Esophagus (tissue), 2 donors: Measurements from ENCODE around the gene RYR1. TPM values are rescaled to one million over a fixed set of nuclear protein-coding genes. Genes with fewer than 3 reads are reported as not detected.

Source experiments
- H3K27ac ChIP-seq, 2 donors: one replicate each; pipeline ENCODE4 v1.5.1; 2013; ENCODE audit warnings: low read depth in 2 of 2, mild to moderate bottlenecking in 2 of 2, inconsistent platforms in 1 of 2, low read length in 1 of 2, moderate library complexity in 1 of 2
- H3K27me3 ChIP-seq, 2 donors: one replicate each; pipeline ENCODE4 v1.6.1; 2013; ENCODE audit warnings: low read length in 2 of 2, control low read depth in 1 of 2, mild to moderate bottlenecking in 1 of 2; ENCODE audit not compliant: insufficient read depth in 2 of 2, control insufficient read depth in 1 of 2
- H3K36me3 ChIP-seq, 2 donors: one replicate each; pipeline ENCODE4 v1.6.1; 2013; ENCODE audit warnings: low read length in 1 of 2; ENCODE audit not compliant: control insufficient read depth in 2 of 2, insufficient read depth in 2 of 2
- H3K4me1 ChIP-seq, 2 donors: one replicate each; pipeline ENCODE4 v1.6.1; 2013; ENCODE audit warnings: low read length in 1 of 2; ENCODE audit not compliant: control insufficient read depth in 2 of 2, insufficient read depth in 2 of 2
- H3K4me3 ChIP-seq, 2 donors: one replicate each; pipeline ENCODE4 v1.5.1; 2013; ENCODE audit warnings: low read length in 2 of 2, mild to moderate bottlenecking in 2 of 2, low read depth in 1 of 2, moderate library complexity in 1 of 2
- H3K9me3 ChIP-seq, 2 donors: one replicate each; pipeline ENCODE4 v1.6.1; 2013; ENCODE audit warnings: mild to moderate bottlenecking in 2 of 2, low read depth in 1 of 2, low read length in 1 of 2, moderate library complexity in 1 of 2; ENCODE audit not compliant: control insufficient read depth in 2 of 2, insufficient read depth in 1 of 2
- WGBS, 2 donors: extraction: QIAGEN DNeasy Blood & Tissue Kit; methylation state at CpG; one replicate each; pipeline ENCODE4 v1.1.7; 2013; 5-methylcytosine and 5-hydroxymethylcytosine counted together
- polyA plus RNA-seq, 2 donors: library from polyadenylated mRNA; stranded (reverse); fragments of 200-250 nt; gene quantifications; one replicate each; pipeline ENCODE4 v1.2.3, GENCODE V29; 2013
- donor health status: healthy with polysubstance abuse.
- donor health status: Bipolar disorder and iron deficiency.

Gene RYR1
- polyA plus RNA-seq, 2 donors = 8.0 to 8.7 TPM

DNA sequence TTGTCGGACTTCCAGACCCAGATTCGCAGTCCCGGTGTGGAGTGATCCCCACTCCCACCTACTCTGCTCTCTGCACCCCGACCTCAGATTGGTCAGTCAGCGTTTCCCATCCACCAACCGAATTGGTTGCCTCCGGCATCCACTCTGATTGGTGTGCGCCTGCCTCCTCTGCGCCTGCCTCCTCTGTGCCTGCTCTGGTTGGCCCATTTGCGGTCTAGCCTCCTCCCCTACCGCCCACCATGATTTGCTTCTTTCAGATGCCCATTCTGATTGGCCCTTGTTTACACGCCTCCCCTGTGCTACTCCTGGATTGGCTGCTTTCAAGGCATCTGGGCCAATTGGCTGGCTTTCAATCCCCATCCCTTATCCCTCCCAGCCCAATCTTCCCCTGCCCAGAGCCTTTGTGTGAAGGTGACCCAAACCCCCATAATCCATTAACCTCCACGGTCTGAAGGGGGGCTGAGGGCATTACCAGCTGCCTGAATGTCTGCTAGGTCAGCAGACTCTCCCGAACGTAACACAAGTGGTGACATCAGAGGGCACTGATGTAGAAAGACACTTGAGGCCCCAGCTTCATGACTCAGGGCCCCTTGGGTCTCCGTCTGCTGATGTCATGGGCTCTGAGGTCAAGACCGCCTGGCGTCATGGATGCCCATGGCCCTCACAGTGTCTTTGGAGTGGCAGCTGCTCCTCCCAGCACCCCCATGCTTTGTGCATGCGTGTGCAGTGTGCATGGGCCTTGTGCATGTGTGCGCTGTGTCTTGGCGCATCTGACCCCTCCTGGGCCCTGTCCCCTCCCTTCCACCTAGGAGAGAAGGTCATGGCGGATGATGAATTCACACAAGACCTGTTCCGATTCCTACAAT is 103.8 kb downstream of the RYR1 start:
- H3K9me3 ChIP-seq = peaks cover 0 to 11% of the 10 kb centered on the region in 2 donors
- H3K36me3 ChIP-seq = no peaks in the 10 kb centered on the region
- H3K27ac ChIP-seq = no peak overlapping the region
- H3K4me3 ChIP-seq = no peak overlapping the region
- no peaks in the 10 kb centered on the region for H3K27me3 ChIP-seq
- H3K4me1 ChIP-seq = no peaks in the 10 kb centered on the region
- WGBS, 2 donors = 93 to 94% methylated on average over 23 of the region's 23 CpGs

- no peaks in the 10 kb centered on the region for H3K36me3 ChIP-seq
- peaks cover 0 to 11% of the 10 kb centered on the region in 2 donors for H3K9me3 ChIP-seq
Measured at GRCh38 chr19:38538386-38538785, 104.9 kb downstream of the RYR1 start.

DNA sequence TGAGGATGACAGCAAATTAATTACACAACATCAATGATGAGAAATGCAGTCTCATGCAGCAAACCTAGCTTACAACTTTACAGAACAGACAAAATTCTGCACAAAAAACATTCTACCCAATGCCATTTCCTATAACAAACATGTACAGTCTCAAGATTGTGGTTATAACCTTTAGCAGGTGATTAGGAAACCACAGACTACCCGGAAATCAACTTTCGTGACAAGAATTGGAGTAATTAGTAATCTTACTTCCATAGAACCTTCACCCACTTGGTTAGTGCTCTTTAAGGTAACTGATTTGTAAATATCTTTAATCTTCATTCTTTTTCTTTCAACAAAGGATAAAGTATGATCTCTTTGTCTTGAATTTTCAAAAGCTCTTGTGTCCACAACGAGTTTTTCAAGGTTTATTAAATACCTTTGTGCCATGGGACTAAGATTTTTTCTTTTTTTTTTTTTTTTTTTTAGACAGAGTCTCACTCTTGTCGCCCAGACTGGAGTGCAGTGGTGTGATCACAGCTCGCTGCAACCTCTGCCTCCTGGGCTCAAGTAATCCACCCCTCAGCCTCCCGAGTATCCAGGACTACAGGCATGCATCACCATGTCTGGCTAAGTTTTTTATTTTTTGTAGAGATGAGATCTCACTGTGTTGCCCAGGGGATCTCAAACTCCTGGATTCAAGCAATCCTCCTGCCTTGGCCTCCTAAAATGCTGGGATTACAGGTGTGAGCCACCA is 105.5 kb downstream of the RYR1 start:
- H3K36me3 ChIP-seq = no peaks in the 10 kb centered on the region
- H3K27me3 ChIP-seq = no peaks in the 10 kb centered on the region
- peaks cover 0 to 5% of the 10 kb centered on the region in 2 donors for H3K4me1 ChIP-seq
- no peak overlapping the region for H3K4me3 ChIP-seq
- no peak overlapping the region for H3K27ac ChIP-seq
- peaks cover 0 to 11% of the 10 kb centered on the region in 2 donors for H3K9me3 ChIP-seq
- WGBS, 2 donors = 24 to 34% methylated on average over 6 of the region's 6 CpGs

More at GRCh38 chr19:38538386-38538785, 104.9 kb downstream of the RYR1 start:
- Histone ChIP-seq H3K4me1 (no peaks in the 10 kb centered on the region), H3K27me3 (no peaks in the 10 kb centered on the region), H3K27ac (no peak overlapping the region), H3K4me3 (no peak overlapping the region)
- 30 to 40% methylated on average over 3 of the region's 3 CpGs for WGBS, 2 donors

GRCh38 chr19:38539751-38540150 is 106.3 kb downstream of the RYR1 start:
- 50 to 75% methylated on average over 1 of the region's 1 CpG for WGBS, 2 donors
- Histone ChIP-seq H3K27me3 (no peaks in the 10 kb centered on the region), H3K27ac (no peak overlapping the region), H3K4me1 (peaks cover 0 to 7% of the 10 kb centered on the region in 2 donors), H3K9me3 (peaks cover 0 to 9% of the 10 kb centered on the region in 2 donors), H3K36me3 (no peaks in the 10 kb centered on the region), H3K4me3 (no peak overlapping the region)

- Histone ChIP-seq H3K36me3 (no peaks in the 10 kb centered on the region), H3K27me3 (no peaks in the 10 kb centered on the region), H3K4me3 (no peak overlapping the region), H3K27ac (no peak overlapping the region), H3K4me1 (peaks cover 0 to 7% of the 10 kb centered on the region in 2 donors), H3K9me3 (no peaks in the 10 kb centered on the region)
- WGBS, 2 donors = 86 to 88% methylated on average over 4 of the region's 4 CpGs
Measured at GRCh38 chr19:38542040-38542439, 108.5 kb downstream of the RYR1 start.

GRCh38 chr19:38543286-38543806 is 109.9 kb downstream of the RYR1 start:
- no peak overlapping the region for H3K4me3 ChIP-seq

GRCh38 chr19:38543807-38544568 is 110.5 kb downstream of the RYR1 start:
- no peak overlapping the region for H3K27ac ChIP-seq
- peaks cover 0 to 7% of the 10 kb centered on the region in 2 donors for H3K4me1 ChIP-seq
- 40 to 51% methylated on average over 21 of the region's 21 CpGs for WGBS, 2 donors

More at GRCh38 chr19:38543286-38543806, 109.9 kb downstream of the RYR1 start:
- H3K9me3 ChIP-seq = no peaks in the 10 kb centered on the region
- H3K27ac ChIP-seq = no peak overlapping the region
- WGBS, 2 donors = 76 to 83% methylated on average over 19 of the region's 19 CpGs
- no peaks in the 10 kb centered on the region for H3K36me3 ChIP-seq
- H3K27me3 ChIP-seq = no peaks in the 10 kb centered on the region
- peaks cover 0 to 7% of the 10 kb centered on the region in 2 donors for H3K4me1 ChIP-seq

DNA sequence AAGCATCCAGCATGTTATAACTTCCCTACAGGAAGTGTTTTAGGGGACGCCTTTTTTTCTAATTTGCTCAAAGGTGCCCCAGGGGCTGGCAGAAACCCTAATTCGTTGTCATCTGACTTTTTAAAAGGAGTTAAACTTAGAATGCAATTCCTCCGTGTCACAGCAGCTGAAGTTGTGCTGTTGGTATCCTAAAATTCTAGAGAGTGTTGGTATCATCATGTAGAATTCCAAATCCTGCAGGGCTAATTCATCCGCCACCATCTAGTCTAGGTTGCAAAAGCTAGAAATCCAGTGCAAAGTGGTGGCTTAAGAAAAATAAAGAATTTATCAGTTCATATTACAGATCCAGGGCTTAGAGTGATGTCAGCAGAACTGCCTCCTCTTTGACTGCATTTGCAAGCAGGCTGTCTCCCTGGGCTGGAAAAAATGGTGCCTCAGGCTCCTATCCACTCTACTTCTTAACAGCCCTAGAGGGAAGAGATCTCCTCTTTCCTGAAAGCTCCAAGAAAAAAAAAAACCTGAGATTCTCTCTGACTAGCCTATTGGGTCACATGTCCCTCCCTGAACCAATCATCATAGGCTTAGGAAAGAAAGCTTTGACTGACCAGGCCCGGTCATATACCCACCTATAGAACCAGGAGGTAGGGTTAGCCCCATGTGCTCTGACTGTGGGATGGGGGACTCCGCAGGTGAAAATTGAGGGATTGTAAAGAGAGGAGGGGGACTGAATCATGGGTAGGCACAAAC is 111.3 kb downstream of the RYR1 start:
- Histone ChIP-seq H3K4me1 (peaks cover 0 to 7% of the 10 kb centered on the region in 2 donors), H3K27ac (no peak overlapping the region), H3K27me3 (no peaks in the 10 kb centered on the region), H3K36me3 (no peaks in the 10 kb centered on the region), H3K9me3 (no peaks in the 10 kb centered on the region), H3K4me3 (no peak overlapping the region)
- 38 to 40% methylated on average over 6 of the region's 6 CpGs for WGBS, 2 donors

More at GRCh38 chr19:38543807-38544568, 110.5 kb downstream of the RYR1 start:
- Histone ChIP-seq H3K27me3 (no peaks in the 10 kb centered on the region), H3K9me3 (no peaks in the 10 kb centered on the region), H3K36me3 (no peaks in the 10 kb centered on the region), H3K4me3 (no peak overlapping the region)
